GM23248 (cell line): ENCODE results near the gene UBASH3A. TPM values are rescaled to one million over a fixed set of nuclear protein-coding genes. Genes with fewer than 3 reads are reported as not detected.

Source experiments
- DNase-seq: peaks from one replicate; pipeline ENCODE4 v3.0.0-alpha.2; 2015
- H2AFZ ChIP-seq: fragments of 200-600 bp; sonication (generic); 2 replicates; pipeline ENCODE4 v1.6.1; 2016; ENCODE audit warnings: antibody characterized with exemption
- H3F3A ChIP-seq: fragments of 200-600 bp; sonication (generic); 2 replicates; pipeline ENCODE4 v1.6.1; 2016; ENCODE audit warnings: mild to moderate bottlenecking, antibody characterized with exemption, mixed run types; ENCODE audit not compliant: insufficient read depth
- H3K27ac ChIP-seq: fragments of 200-600 bp; sonication (generic); 2 replicates; pipeline ENCODE4 v1.5.1; 2016; ENCODE audit warnings: mild to moderate bottlenecking
- H3K27me3 ChIP-seq: fragments of 200-600 bp; sonication (generic); replicated peaks from 2 replicates; pipeline ENCODE4 v1.6.1; 2016; ENCODE audit warnings: mild to moderate bottlenecking; ENCODE audit not compliant: insufficient read depth
- H3K36me3 ChIP-seq: fragments of 200-600 bp; sonication (generic); 2 replicates; pipeline ENCODE4 v1.6.1; 2016; ENCODE audit warnings: low read depth, mild to moderate bottlenecking
- H3K4me1 ChIP-seq: fragments of 200-600 bp; sonication (generic); 2 replicates; pipeline ENCODE4 v1.6.1; 2016; ENCODE audit warnings: mild to moderate bottlenecking; ENCODE audit not compliant: insufficient read depth
- H3K4me2 ChIP-seq: fragments of 200-600 bp; sonication (generic); one replicate; pipeline ENCODE4 v1.6.1; 2016; ENCODE audit warnings: mild to moderate bottlenecking; ENCODE audit not compliant: unreplicated experiment
- H3K4me3 ChIP-seq: fragments of 200-600 bp; sonication (generic); 2 replicates; pipeline ENCODE4 v1.5.1; 2016; ENCODE audit warnings: mild to moderate bottlenecking
- H3K79me2 ChIP-seq: fragments of 200-600 bp; sonication (generic); 2 replicates; pipeline ENCODE4 v1.6.1; 2016; ENCODE audit warnings: mild to moderate bottlenecking; ENCODE audit not compliant: insufficient read depth
- H3K9ac ChIP-seq: fragments of 200-600 bp; sonication (generic); 2 replicates; pipeline ENCODE4 v1.6.1; 2016; ENCODE audit warnings: mild to moderate bottlenecking
- H3K9me2 ChIP-seq: fragments of 200-600 bp; sonication (generic); 2 replicates; pipeline ENCODE4 v1.6.1; 2016; ENCODE audit warnings: mixed run types, mild to moderate bottlenecking, moderate library complexity; ENCODE audit not compliant: insufficient read depth
- H3K9me3 ChIP-seq: fragments of 200-600 bp; sonication (generic); one replicate; pipeline ENCODE4 v1.6.1; 2017; ENCODE audit warnings: low read depth
- H4K20me1 ChIP-seq: fragments of 200-600 bp; sonication (generic); 2 replicates; pipeline ENCODE4 v1.6.0; 2016; ENCODE audit not compliant: insufficient read depth
- EZH2 ChIP-seq: fragments of 200-600 bp; sonication (generic); IDR thresholded peaks from 2 replicates; pipeline ENCODE4 v1.6.1; 2018; ENCODE audit warnings: antibody characterized with exemption, mild to moderate bottlenecking; ENCODE audit not compliant: insufficient read depth, poor library complexity, severe bottlenecking
- EZH2phosphoT487 ChIP-seq: fragments of 200-600 bp; sonication (generic); IDR thresholded peaks from 2 replicates; pipeline ENCODE4 v1.6.1; 2018; ENCODE audit warnings: antibody characterized with exemption, moderate library complexity, mild to moderate bottlenecking, low read depth; ENCODE audit not compliant: insufficient read depth
- WGBS, 2 experiments: methylation state at CpG; one replicate each; pipeline ENCODE4 v1.1.6; 2015 to 2017; ENCODE audit warnings: low lambda C conversion rate in 2 of 2, low coverage in 1 of 2; ENCODE audit errors: missing lambda C conversion rate in 2 of 2; 5-methylcytosine and 5-hydroxymethylcytosine counted together
- in situ Hi-C: fragments of 300-500 bp; cut with MboI; formaldehyde crosslinking; loops from 2 replicates; pipeline ENCODE4 v1.15.0; 2020
- polyA plus RNA-seq: library from polyadenylated mRNA; unstranded; fragments of >200 nt; fragmentation: Nextera tagmentation; extraction: Ambion mirVana; gene quantifications from 2 replicates; pipeline ENCODE4 v1.2.1, GENCODE V29; 2016
- total RNA-seq: library from RNA; depleted of rRNA; stranded (reverse); fragments of >200 nt; shearing (Covaris generic); gene quantifications from 2 replicates; pipeline ENCODE4 v1.2.3, GENCODE V29; 2014

Gene UBASH3A
- total and polyA plus RNA-seq, 2 experiments from 2014 or later: not detected

DNA sequence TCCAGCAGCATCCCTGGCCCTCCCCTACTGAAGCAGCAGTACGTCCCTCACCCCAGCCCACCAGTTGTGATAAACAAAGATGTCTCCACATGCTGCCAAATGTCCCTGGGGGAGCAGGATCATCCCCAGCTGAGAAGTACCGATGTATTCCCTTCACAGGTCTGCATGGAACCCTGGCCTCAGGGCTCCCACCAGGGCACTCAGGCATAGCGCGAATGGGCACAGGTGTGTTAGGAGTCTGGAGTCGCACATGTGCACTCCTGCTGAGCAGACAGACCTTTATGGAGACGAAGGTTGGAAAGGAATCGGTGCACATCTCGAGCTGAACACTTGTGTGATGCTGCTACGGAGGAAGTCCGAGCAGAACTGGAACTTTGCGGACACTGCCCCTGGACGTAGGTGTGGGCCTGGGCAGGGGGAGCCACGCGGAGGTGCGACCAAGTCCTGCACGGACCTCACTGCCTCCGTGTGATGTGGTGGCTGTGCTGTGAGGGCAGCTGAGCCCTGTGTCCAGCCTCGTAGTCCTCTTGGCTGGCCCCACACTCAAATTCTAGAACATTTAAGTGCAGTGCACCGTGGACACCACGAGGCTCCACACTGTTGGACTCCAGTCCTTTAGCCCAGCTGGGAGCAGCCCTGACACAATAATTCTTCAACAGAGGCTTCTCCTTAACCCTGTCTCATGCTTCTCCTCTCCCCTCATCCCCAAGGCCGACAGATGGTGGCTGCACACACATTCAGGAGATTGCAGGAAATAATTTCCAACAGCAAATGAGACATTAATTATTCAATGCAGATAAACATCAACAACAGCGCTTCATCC, 48.9 kb downstream of the UBASH3A start:
- Histone ChIP-seq H3K4me1 (no peaks in the 10 kb centered on the region), H3K9me2 (no peaks in the 10 kb centered on the region), H3K27ac (no peak overlapping the region), H4K20me1 (no peaks in the 10 kb centered on the region), H3K79me2 (no peaks in the 10 kb centered on the region), H3K36me3 (no peaks in the 10 kb centered on the region), H3K9ac (no peak overlapping the region), H3K27me3 (no peaks in the 10 kb centered on the region), H3K9me3 (no peaks in the 10 kb centered on the region), H3K4me3 (no peak overlapping the region), H3K4me2 (no peak overlapping the region), H3F3A (no peaks in the 10 kb centered on the region), H2AFZ (no peak overlapping the region)
- TF ChIP-seq EZH2: no peak
- in situ Hi-C loops: no loop called here
- WGBS, 2 experiments: 64 to 67% methylated on average over 22 of the region's 22 CpGs
- DNase-seq: no peak

DNA sequence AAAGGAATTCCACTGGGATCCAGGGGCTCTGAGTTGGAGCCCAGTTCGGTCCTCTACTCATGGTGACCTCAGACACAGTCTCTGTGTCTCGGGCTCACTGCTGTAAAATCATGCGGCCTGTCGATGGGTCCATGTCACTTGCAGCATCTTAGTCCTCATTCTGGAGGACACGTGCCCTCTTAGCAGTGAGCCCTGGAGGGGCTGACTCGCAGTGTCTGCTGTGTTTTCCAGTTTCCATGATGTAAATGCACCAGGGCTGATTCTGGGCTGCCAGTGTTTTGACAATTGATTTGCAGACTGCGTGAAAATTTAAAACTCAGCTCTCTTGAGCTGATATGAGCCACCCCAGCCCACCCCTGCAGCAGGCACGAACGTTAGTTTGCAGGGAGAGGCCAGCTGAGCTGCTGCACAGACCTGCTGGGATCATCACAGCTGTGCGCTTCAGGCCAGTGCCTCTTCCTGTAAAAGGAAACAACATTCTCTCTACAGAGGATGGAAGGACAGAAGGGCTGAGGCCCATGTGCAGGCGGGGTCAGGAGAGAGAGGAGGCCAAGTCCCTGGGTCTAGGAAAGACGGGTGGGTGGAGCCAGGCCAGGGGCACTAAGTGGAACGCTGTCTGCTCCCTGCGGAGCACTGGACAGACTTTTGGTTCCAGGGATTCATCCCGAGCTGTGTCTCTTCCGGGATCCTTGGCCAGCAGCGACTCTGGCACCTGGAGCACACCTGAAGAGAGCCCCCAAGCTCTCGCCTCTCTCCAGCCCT, 49.7 kb downstream of the UBASH3A start:
- Histone ChIP-seq H3K27me3 (no peaks in the 10 kb centered on the region), H3K4me2 (no peak overlapping the region), H3K27ac (no peak overlapping the region), H2AFZ (no peak overlapping the region), H3K9me2 (no peaks in the 10 kb centered on the region), H3K36me3 (no peaks in the 10 kb centered on the region), H3K9ac (no peak overlapping the region), H3K79me2 (no peaks in the 10 kb centered on the region), H3K4me3 (no peak overlapping the region), H3K4me1 (no peaks in the 10 kb centered on the region), H4K20me1 (no peaks in the 10 kb centered on the region), H3K9me3 (no peaks in the 10 kb centered on the region), H3F3A (no peaks in the 10 kb centered on the region)
- DNase-seq: no peak
- TF ChIP-seq EZH2phosphoT487 (no peak), EZH2 (no peak)
- 42 to 43% methylated on average over 18 of the region's 18 CpGs for WGBS, 2 experiments
- in situ Hi-C loops: no loop called here

DNA sequence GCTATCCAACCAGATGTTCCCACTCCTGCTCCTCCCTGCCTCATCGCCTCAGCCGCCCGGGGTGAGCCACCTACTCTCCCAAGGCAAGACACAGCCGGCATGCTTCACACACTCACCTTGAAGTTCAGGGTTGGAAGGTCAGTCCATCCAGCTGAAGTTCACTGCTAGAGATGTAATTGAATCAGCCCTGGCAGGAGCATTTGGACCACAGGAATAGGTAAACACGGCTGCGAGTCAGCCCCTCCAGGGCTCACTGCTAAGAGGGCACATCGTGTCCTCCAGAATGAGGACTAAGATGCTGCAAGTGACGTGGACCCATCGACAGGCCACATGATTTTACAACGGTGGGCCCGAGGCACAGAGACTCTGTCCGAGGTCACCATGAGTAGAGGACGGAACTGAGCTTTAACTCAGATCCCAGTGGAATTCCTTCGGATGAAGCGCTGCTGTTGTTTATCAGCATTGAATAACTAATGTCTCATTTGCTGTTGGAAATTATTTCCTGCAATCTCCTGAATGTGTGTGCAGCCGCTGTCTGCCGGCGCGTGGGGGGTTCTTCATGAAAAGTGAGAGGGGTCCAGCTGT, 50.4 kb downstream of the UBASH3A start:
- no peaks in the 10 kb centered on the region for H3K27me3 ChIP-seq
- no peak overlapping the region for H3K9ac ChIP-seq
- H3K4me1 ChIP-seq: no peaks in the 10 kb centered on the region
- H3K27ac ChIP-seq: no peak overlapping the region
- no peak overlapping the region for H2AFZ ChIP-seq
- no peak overlapping the region for H3K4me2 ChIP-seq
- no peaks in the 10 kb centered on the region for H3K79me2 ChIP-seq
- H3K4me3 ChIP-seq: no peak overlapping the region
- in situ Hi-C loops: no loop called here
- no peak for TF ChIP-seq EZH2phosphoT487
- no peak for TF ChIP-seq EZH2
- no peaks in the 10 kb centered on the region for H3K9me2 ChIP-seq
- 59 to 60% methylated on average over 19 of the region's 19 CpGs for WGBS, 2 experiments
- no peaks in the 10 kb centered on the region for H3K36me3 ChIP-seq
- H3K9me3 ChIP-seq: no peaks in the 10 kb centered on the region
- H4K20me1 ChIP-seq: no peaks in the 10 kb centered on the region
- no peak for DNase-seq
- H3F3A ChIP-seq: no peaks in the 10 kb centered on the region

DNA sequence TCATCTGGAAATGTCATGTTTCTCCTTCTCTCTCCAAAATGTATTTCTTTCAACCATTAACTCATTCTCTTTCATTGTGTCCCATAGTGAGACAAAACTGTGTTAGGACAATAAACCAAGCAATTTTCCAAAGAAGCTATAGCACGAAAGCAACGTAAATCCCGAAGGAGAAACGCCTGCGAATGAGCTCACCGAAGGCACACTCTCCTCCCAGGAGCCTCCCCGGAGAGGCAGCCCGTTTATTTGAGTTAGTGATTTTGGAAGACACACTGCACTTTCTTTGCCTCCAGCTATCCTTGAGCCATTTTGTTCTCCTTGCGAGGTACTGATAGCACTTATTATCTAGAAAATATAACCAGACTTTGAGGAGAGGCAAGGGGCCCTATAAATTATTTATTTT, 51.1 kb downstream of the UBASH3A start:
- Histone ChIP-seq H3K27ac (no peak overlapping the region), H3K4me2 (no peak overlapping the region), H2AFZ (no peak overlapping the region), H3K9ac (no peak overlapping the region), H3K9me3 (no peaks in the 10 kb centered on the region), H3K4me1 (no peaks in the 10 kb centered on the region), H3K4me3 (no peak overlapping the region), H3K79me2 (no peaks in the 10 kb centered on the region), H3F3A (no peaks in the 10 kb centered on the region), H3K36me3 (no peaks in the 10 kb centered on the region), H4K20me1 (no peaks in the 10 kb centered on the region), H3K9me2 (no peaks in the 10 kb centered on the region), H3K27me3 (no peaks in the 10 kb centered on the region)
- TF ChIP-seq EZH2phosphoT487: no peak
- TF ChIP-seq EZH2: no peak
- DNase-seq: no peak
- in situ Hi-C loops: no loop called here
- WGBS, 2 experiments: 61% methylated on average over 9 of the region's 9 CpGs
